SK-N-SH treated with all-trans-retinoic acid at 6 μM for 48 hours (cell line): Measurements from ENCODE around the gene PRKAR1B.

Experiments
- CSDC2 ChIP-seq: fragments of 250-450 bp; sonication (Bioruptor Pico); IDR thresholded peaks from 2 replicates; pipeline ENCODE4 v1.5.0; 2020; ENCODE audit warnings: mild to moderate bottlenecking, moderate library complexity
- POU6F1 ChIP-seq: fragments of 250-450 bp; sonication (Bioruptor Pico); IDR thresholded peaks from 2 replicates; pipeline ENCODE4 v1.8.0; 2021; ENCODE audit warnings: low read depth, mild to moderate bottlenecking, moderate library complexity, borderline replicate concordance
- RARB ChIP-seq: fragments of 250-450 bp; sonication (Bioruptor Pico); IDR thresholded peaks from 2 replicates; pipeline ENCODE4 v1.8.0; 2021; ENCODE audit warnings: mild to moderate bottlenecking, moderate library complexity
- TOX ChIP-seq: fragments of 250-450 bp; sonication (Bioruptor Pico); IDR thresholded peaks from 2 replicates; pipeline ENCODE4 v1.8.0; 2021; ENCODE audit warnings: mild to moderate bottlenecking, moderate library complexity, borderline replicate concordance
- TSHZ2 ChIP-seq: fragments of 250-450 bp; sonication (Bioruptor Pico); IDR thresholded peaks from 2 replicates; pipeline ENCODE4 v1.5.0; 2020; ENCODE audit warnings: mild to moderate bottlenecking, moderate library complexity
- ZFP3 ChIP-seq: fragments of 250-450 bp; sonication (Bioruptor Pico); IDR thresholded peaks from 2 replicates; pipeline ENCODE4 v1.5.0; 2020; ENCODE audit warnings: mild to moderate bottlenecking, moderate library complexity
- ZNF565 ChIP-seq: fragments of 450-650 bp; formaldehyde crosslinking; conservative IDR thresholded peaks from 2 replicates; pipeline ENCODE4 v1.5.0; 2020; ENCODE audit warnings: low read depth, mild to moderate bottlenecking, moderate library complexity
- ZNF70 ChIP-seq: fragments of 450-650 bp; formaldehyde crosslinking; IDR thresholded peaks from 2 replicates; pipeline ENCODE4 v1.5.0; 2020; ENCODE audit warnings: mild to moderate bottlenecking, moderate library complexity

GRCh38 chr7:760006-760405 is 32.9 kb upstream of the PRKAR1B start:
- TF ChIP-seq ZNF70 (no peak), POU6F1 (CRISPR knock-in tag) (no peak), CSDC2 (CRISPR knock-in tag) (no peak), TOX (CRISPR knock-in tag) (no peak), RARB (CRISPR knock-in tag) (no peak), ZFP3 (CRISPR knock-in tag) (no peak), ZNF565 (CRISPR knock-in tag) (no peak), TSHZ2 (CRISPR knock-in tag) (no peak)
